Activated CD4-positive, alpha-beta T cell treated with anti-CD3 and anti-CD28 coated beads for 36 hours (primary cell): Measurements from ENCODE around the gene CORIN. TPM values are rescaled to one million over a fixed set of nuclear protein-coding genes. Genes with fewer than 3 reads are reported as not detected.

ENCODE experiments used
- microRNA-seq: library from miRNA; unstranded; fragments of <30 nt; microRNA quantifications from one replicate; pipeline ENCODE4 v1.2.0, GENCODE V29; 2021; ENCODE audit warnings: borderline replicate concordance
- total RNA-seq, 2 experiments: library from RNA; stranded (reverse); gene quantifications; one replicate each; pipeline ENCODE4 v1.2.3, GENCODE V29; 2021

Gene CORIN
- total RNA-seq, 2 experiments from 2014 or later: not detected

Small RNA genes within 50 kb of the gene (microRNA-seq; reads per million reads assigned to microRNA genes)
- gene MIR8053: not detected

Other genes starting within 250 kb of the CORIN start
- gene NFXL1, start 76.5 kb upstream of the CORIN start, total RNA-seq: 10 to 100 TPM; 12.6 to 14.4 TPM
- gene CNGA1, start 178.6 kb upstream of the CORIN start, total RNA-seq: under 1 TPM; 0.16 to 0.30 TPM
- gene NIPAL1, start 178.7 kb upstream of the CORIN start, total RNA-seq: 1 to 10 TPM; 1.6 to 1.8 TPM